Spleen (tissue), 11 donors: ENCODE measurements around the gene GXYLT2. TPM values are rescaled to one million over a fixed set of nuclear protein-coding genes. Genes with fewer than 3 reads are reported as not detected.

Experiments
- DNase-seq: peaks from one replicate; pipeline ENCODE4 v3.0.0-alpha.2; 2020
- H3K27ac ChIP-seq, 8 donors: fragments of 200-600 bp; sonication (generic) in 7 of 8; 1 replicate in 4 of 8; 2 replicates in 4 of 8; pipeline versions ENCODE4 v1.5.0 to v1.8.0; 2016 to 2021; ENCODE audit warnings: inconsistent platforms in 4 of 8, mild to moderate bottlenecking in 4 of 8, moderate library complexity in 1 of 8
- H3K27me3 ChIP-seq, 7 donors: fragments of 200-600 bp; sonication (generic) in 6 of 7; replicated peaks in 1 of 7; 1 replicate in 4 of 7; 2 replicates in 3 of 7; pipeline versions ENCODE4 v1.5.0 to v1.8.0; 2016 to 2021; ENCODE audit warnings: inconsistent platforms in 3 of 7, mild to moderate bottlenecking in 1 of 7
- H3K36me3 ChIP-seq, 6 donors: fragments of 200-600 bp; sonication (generic) in 5 of 6; 1 replicate in 4 of 6; 2 replicates in 2 of 6; pipeline versions ENCODE4 v1.5.0 to v1.8.0; 2016 to 2021; ENCODE audit warnings: inconsistent platforms in 2 of 6
- H3K4me1 ChIP-seq, 6 donors: fragments of 200-600 bp; sonication (generic) in 5 of 6; 1 replicate in 3 of 6; 2 replicates in 3 of 6; pipeline versions ENCODE4 v1.5.0 to v1.8.0; 2016 to 2021; ENCODE audit warnings: inconsistent platforms in 3 of 6
- H3K4me3 ChIP-seq, 8 donors: fragments of 200-600 bp; sonication (generic) in 7 of 8; 1 replicate in 4 of 8; 2 replicates in 4 of 8; pipeline versions ENCODE4 v1.5.0 to v1.8.0; 2016 to 2021; ENCODE audit warnings: inconsistent platforms in 4 of 8, mild to moderate bottlenecking in 4 of 8, moderate library complexity in 2 of 8
- H3K9me3 ChIP-seq, 8 donors: fragments of 200-600 bp; sonication (generic) in 7 of 8; 1 replicate in 4 of 8; 2 replicates in 4 of 8; pipeline versions ENCODE4 v1.5.0 to v1.8.0; 2016 to 2021; ENCODE audit warnings: inconsistent platforms in 4 of 8
- POLR2A ChIP-seq, 3 donors: fragments of 450-650 bp; IDR thresholded peaks; one replicate each; pipeline ENCODE4 v1.5.1; 2017; ENCODE audit warnings: antibody characterized with exemption in 3 of 3, mild to moderate bottlenecking in 1 of 3
- POLR2AphosphoS5 ChIP-seq, 3 donors: sonication (generic); formaldehyde crosslinking; IDR thresholded peaks; one replicate each; pipeline ENCODE4 v1.5.1; 2017; ENCODE audit warnings: antibody characterized with exemption in 3 of 3
- WGBS, 5 donors: extraction: QIAGEN DNeasy Blood & Tissue Kit in 3 of 5; methylation state at CpG; one replicate each; pipeline versions ENCODE4 v1.1.5 to v1.1.7; 2013 to 2018; 5-methylcytosine and 5-hydroxymethylcytosine counted together
- intact Hi-C: fragments of 100-400 bp; cut with DNase I; formaldehyde crosslinking; loops from one replicate; pipeline ENCODE4 v1.15.0; 2023; ENCODE audit warnings: low total_unique reads
- polyA plus RNA-seq, 3 donors: library from polyadenylated mRNA; stranded (reverse); fragments of 200-250 nt; gene quantifications; one replicate each; pipeline ENCODE4 v1.2.1, GENCODE V29; 2013
- total RNA-seq, 7 donors: library from RNA; depleted of rRNA in 3 of 7; stranded (reverse); fragments of >200 nt in 3 of 7; fragmentation: NEBNext Ultra II Directional in 4 of 7; extraction: Animal tissue kit (Norgen Biotek cat#: 25700) in 4 of 7; gene quantifications; one replicate each; pipeline versions ENCODE4 v1.1.0 to v1.2.1, GENCODE V29; 2016 to 2021
- TF ChIP-seq, protein P1 (sequence below), 11 experiments: fragments of 200-600 bp in 7 of 11; fragments of 450-650 bp in 4 of 11; sonication (generic) in 4 of 11; IDR thresholded peaks in 8 of 11; conservative IDR thresholded peaks in 3 of 11; 1 replicate in 7 of 11; 2 replicates in 4 of 11; pipeline versions ENCODE4 v1.4.0 to v1.8.0; 2016 to 2021; ENCODE audit warnings: antibody characterized with exemption in 11 of 11, inconsistent platforms in 4 of 11, mild to moderate bottlenecking in 1 of 11
- donor health status: healthy with polysubstance abuse.
- donor health status: DM: no; HTN: no; CAD: no; lungs with moderate emphysema.
- donor health status: DM: no; HTN: no; CAD: no.
- donor health status: Bipolar disorder and iron deficiency.
- donor health status: healthy.
- donor health status: DM: no; HTN: no; CAD: no.
- donor health status: DM: yes; HTN: yes; CAD: no.

GXYLT2 gene
- total and polyA plus RNA-seq, 10 donors, result 0.26 to 4.6 (median 1.1) TPM

DNA sequence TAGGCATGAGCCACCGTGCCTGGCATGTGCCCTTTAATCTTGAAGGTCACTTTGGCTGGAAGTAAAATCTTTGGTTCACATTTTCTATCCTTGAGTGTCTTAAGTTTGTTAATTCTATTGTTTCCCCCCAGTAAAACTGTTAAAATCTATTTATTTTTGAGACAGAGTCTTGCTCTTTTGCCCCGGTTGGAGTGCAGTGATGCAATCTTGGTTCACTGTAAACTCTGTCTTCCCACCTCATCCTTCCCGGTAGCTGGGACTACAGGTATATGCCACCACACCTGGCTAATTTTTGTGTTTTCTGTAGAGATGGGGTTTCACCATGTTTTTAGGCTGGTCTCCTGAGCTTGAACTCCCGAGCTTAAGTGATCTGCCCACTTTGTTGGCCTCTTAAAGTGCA lies 116.5 kb downstream of the GXYLT2 start:
- Histone ChIP-seq H3K27ac (no peak overlapping the region), H3K4me1 (peaks cover 15 to 96% (median 71%) of the 10 kb centered on the region in 6 donors), H3K27me3 (no peaks in the 10 kb centered on the region), H3K4me3 (no peak overlapping the region), H3K9me3 (no peaks in the 10 kb centered on the region), H3K36me3 (peaks cover 0 to 98% (median 26%) of the 10 kb centered on the region in 6 donors)
- no peak for TF ChIP-seq POLR2A (IDR thresholded peaks at IDR 0.05)
- TF ChIP-seq POLR2AphosphoS5 (IDR thresholded peaks at IDR 0.05), result no peak
- TF ChIP-seq, protein P1, sequence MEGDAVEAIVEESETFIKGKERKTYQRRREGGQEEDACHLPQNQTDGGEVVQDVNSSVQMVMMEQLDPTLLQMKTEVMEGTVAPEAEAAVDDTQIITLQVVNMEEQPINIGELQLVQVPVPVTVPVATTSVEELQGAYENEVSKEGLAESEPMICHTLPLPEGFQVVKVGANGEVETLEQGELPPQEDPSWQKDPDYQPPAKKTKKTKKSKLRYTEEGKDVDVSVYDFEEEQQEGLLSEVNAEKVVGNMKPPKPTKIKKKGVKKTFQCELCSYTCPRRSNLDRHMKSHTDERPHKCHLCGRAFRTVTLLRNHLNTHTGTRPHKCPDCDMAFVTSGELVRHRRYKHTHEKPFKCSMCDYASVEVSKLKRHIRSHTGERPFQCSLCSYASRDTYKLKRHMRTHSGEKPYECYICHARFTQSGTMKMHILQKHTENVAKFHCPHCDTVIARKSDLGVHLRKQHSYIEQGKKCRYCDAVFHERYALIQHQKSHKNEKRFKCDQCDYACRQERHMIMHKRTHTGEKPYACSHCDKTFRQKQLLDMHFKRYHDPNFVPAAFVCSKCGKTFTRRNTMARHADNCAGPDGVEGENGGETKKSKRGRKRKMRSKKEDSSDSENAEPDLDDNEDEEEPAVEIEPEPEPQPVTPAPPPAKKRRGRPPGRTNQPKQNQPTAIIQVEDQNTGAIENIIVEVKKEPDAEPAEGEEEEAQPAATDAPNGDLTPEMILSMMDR (IDR thresholded peaks at IDR 0.05 in 8 of 11, conservative IDR thresholded peaks at IDR 0.05 in 3 of 11), result no peak
- intact Hi-C loops, result loop anchor here (10.0 kb wide), 1 partner anchor 70 kb away; no protein-coding TSS in a partner anchor
- no peak for DNase-seq
- 82 to 92% (median 84%) methylated on average over 4 of the region's 4 CpGs for WGBS, 5 donors

DNA sequence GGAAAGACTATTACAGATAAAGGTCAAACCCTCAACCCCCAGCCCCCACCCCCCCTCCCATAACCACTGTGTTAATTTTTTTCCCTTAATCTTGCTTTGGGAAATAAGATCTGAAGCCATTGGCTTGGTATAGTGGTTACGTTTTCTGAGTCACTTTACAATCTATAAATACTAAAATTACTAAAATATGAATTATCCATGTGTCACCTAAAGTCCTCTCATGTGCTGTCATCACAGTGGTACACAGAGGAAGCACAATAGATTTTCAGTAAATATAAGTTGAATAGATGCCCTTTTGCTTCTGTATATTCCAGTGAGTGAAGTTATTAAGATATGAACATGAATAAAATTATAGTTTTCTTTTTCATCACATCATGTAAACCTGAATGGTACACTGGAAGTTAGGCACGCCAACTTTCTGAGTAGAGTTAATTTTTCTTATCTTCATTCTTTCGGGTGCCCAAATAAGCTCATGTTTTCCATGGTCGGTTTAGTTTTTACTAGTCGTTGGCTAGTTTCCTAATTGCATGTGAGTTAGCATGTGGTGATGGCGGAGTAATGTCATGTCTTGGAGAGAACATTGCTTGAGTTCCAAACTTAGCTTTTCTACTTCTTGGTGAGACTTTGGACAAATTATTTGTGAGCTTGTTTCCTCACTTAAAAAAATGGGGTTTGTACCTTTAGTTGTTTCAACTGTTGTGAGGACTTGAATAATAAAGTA lies 120.3 kb downstream of the GXYLT2 start:
- peaks cover 10 to 96% (median 64%) of the 10 kb centered on the region in 6 donors for H3K4me1 ChIP-seq
- H3K36me3 ChIP-seq, result peaks cover 0 to 92% (median 17%) of the 10 kb centered on the region in 6 donors
- H3K9me3 ChIP-seq, result no peaks in the 10 kb centered on the region
- no peak overlapping the region for H3K4me3 ChIP-seq
- TF ChIP-seq POLR2A (IDR thresholded peaks at IDR 0.05) (no peak), POLR2AphosphoS5 (IDR thresholded peaks at IDR 0.05) (no peak)
- TF ChIP-seq, protein P1 (IDR thresholded peaks at IDR 0.05 in 8 of 11, conservative IDR thresholded peaks at IDR 0.05 in 3 of 11), result no peak
- no peaks in the 10 kb centered on the region for H3K27me3 ChIP-seq
- intact Hi-C loops, result loop anchor here (10.0 kb wide), 1 partner anchor 73 kb away; no protein-coding TSS in a partner anchor
- no peak for DNase-seq
- no peak overlapping the region for H3K27ac ChIP-seq
- WGBS, 5 donors, result 65 to 93% (median 70%) methylated on average over 6 of the region's 6 CpGs

DNA sequence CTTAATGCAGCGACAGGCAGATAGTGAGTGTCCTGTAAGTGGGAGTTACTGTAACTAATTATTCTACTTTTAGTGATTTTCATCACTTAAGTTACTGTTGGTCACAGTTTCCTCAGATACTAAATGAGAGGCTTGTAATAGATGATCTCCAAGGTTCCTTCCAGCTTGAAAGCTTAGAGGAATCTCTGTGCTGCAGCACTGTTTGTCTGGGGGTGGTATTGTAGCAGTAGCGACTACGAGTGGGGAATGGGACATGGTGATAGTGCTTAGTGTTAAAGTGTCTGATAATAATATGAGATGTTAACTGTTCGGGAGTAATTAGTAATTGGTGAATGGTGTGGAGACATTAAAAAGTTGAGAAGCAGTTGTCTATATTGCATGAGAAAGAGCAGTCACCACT lies 121.2 kb downstream of the GXYLT2 start:
- TF ChIP-seq POLR2A (IDR thresholded peaks at IDR 0.05), result no peak
- TF ChIP-seq, protein P1 (IDR thresholded peaks at IDR 0.05 in 8 of 11, conservative IDR thresholded peaks at IDR 0.05 in 3 of 11), result no peak
- TF ChIP-seq POLR2AphosphoS5 (IDR thresholded peaks at IDR 0.05), result no peak
- Histone ChIP-seq H3K36me3 (peaks cover 0 to 83% (median 17%) of the 10 kb centered on the region in 6 donors), H3K27ac (no peak overlapping the region), H3K4me1 (peaks cover 10 to 96% (median 62%) of the 10 kb centered on the region in 6 donors), H3K9me3 (no peaks in the 10 kb centered on the region), H3K4me3 (no peak overlapping the region), H3K27me3 (no peaks in the 10 kb centered on the region)
- 81 to 90% (median 90%) methylated on average over 4 of the region's 4 CpGs for WGBS, 5 donors
- intact Hi-C loops, result loop anchor here (10.0 kb wide), 1 partner anchor 74 kb away; no protein-coding TSS in a partner anchor
- DNase-seq, result no peak

DNA sequence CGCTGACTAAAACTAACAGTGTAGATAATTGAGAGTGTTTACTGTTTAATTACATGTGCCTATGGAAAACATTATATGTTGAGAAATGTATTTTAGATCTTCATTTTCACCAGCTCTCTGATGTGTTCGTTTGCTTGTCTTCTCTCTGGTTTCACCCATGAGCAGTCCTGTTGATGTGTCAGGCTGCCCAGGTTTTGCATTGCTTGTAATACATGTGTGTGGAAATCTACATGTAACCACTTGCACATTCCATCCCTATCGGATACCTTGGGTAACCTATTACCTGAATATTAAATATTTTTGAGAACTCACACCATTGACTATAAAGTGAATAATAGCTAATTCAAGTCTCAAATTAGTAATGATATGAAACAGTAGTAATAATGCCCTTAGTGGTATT lies 121.9 kb downstream of the GXYLT2 start:
- Histone ChIP-seq H3K4me1 (peaks cover 10 to 96% (median 60%) of the 10 kb centered on the region in 6 donors), H3K9me3 (no peaks in the 10 kb centered on the region), H3K36me3 (peaks cover 0 to 82% (median 17%) of the 10 kb centered on the region in 6 donors), H3K27ac (no peak overlapping the region), H3K27me3 (no peaks in the 10 kb centered on the region), H3K4me3 (no peak overlapping the region)
- TF ChIP-seq POLR2A (IDR thresholded peaks at IDR 0.05), result no peak
- no peak for TF ChIP-seq POLR2AphosphoS5 (IDR thresholded peaks at IDR 0.05)
- TF ChIP-seq, protein P1 (IDR thresholded peaks at IDR 0.05 in 8 of 11, conservative IDR thresholded peaks at IDR 0.05 in 3 of 11), result no peak
- intact Hi-C loops, result loop anchor here (10.0 kb wide), 1 partner anchor 75 kb away; no protein-coding TSS in a partner anchor
- no peak for DNase-seq
- WGBS, 5 donors, result 74 to 83% (median 81%) methylated on average over 3 of the region's 3 CpGs
